Measurements from ENCODE around the gene TBX5.

The TBX5 gene

GRCh38 chr12:114316076-114316475 lies 89.9 kb downstream of the TBX5 start:
- DNase-seq: no peak

- DNase-seq: no peak
Measured at GRCh38 chr12:114314974-114315720, 90.8 kb downstream of the TBX5 start.

- DNase-seq: no peak
Measured at GRCh38 chr12:114314403-114314802, 91.5 kb downstream of the TBX5 start.

GRCh38 chr12:114313910-114314309 lies 92.0 kb downstream of the TBX5 start:
- no peak for DNase-seq

- no peak for DNase-seq
Measured at GRCh38 chr12:114311974-114312373, 94.0 kb downstream of the TBX5 start.

GRCh38 chr12:114306646-114307045 lies 99.3 kb downstream of the TBX5 start:
- DNase-seq: no peak

GRCh38 chr12:114305446-114305845 lies 100.5 kb downstream of the TBX5 start:
- no peak for DNase-seq
